ENCODE measurements around the gene CISTR. TPM values are rescaled to one million over a fixed set of nuclear protein-coding genes. Genes with fewer than 3 reads are reported as not detected.

CISTR gene
- total and polyA plus RNA-seq, 2 donors (not counting 3 experiments of a cell fraction or from before 2014, with no cell fraction given): not detected

DNA sequence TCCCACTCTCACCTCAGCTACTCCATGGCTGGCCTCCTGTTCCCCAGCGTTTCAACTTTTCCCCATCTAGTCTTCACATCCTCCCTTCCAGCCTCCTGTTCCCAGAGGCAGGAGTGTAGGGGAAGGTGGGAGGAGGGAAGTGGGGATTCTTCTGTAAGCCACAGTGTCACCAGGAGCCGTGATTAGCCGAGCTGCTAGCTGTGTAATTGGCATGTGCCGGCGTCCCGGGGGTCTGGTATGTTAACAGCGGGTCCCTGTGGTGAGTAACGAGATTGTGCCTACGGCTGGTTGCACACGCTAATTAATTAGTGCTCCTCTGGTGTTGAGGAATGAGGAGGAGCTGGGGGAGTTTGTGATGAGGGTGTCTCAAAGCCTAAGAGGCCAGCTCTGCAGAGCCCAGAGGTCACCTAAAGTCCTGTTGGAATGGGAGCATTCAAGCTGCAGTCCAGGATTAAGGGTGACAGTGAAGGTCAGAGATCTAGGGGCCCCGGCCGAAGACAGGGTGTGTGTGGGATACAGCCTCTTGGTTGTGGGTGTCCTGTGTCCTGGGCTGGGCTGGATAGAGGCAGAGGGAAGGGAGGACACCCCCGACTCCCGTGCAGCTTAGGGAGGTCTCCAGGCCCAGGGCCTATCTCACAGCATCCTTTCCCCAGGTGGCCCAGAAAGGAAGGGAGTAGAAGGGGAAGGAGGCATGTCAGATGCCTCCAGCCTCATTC, 14.5 kb downstream of the CISTR start:
- Histone ChIP-seq H3K9ac (replicated peaks; ENCODE audit: extremely low read depth, insufficient read depth, low read length) (no peak overlapping the region), H3K9me3 (replicated peaks; ENCODE audit: control insufficient read depth, insufficient read depth, low read length) (no peaks in the 10 kb centered on the region), H2AFZ (ENCODE audit: low read depth, low read length) (no peak overlapping the region), H3K4me2 (ENCODE audit: insufficient read depth, low read length) (no peak overlapping the region), H3K27me3 (ENCODE audit: control insufficient read depth in 2 of 2, insufficient read depth in 2 of 2, low read length in 2 of 2) (peaks cover 59 to 63% of the 10 kb centered on the region in 2 experiments), H3K4me3 (replicated peaks in 1 of 3; ENCODE audit: insufficient read depth in 1 of 3, low read depth in 1 of 3, low read length in 3 of 3) (no peak overlapping the region), H3K27ac (ENCODE audit: insufficient read depth, low read depth, low read length) (no peak overlapping the region), H4K20me1 (replicated peaks; ENCODE audit: control insufficient read depth, extremely low read depth, insufficient read depth, low read length) (no peaks in the 10 kb centered on the region), H3K4me1 (ENCODE audit: control insufficient read depth, extremely low read depth, insufficient read depth, low read length) (no peaks in the 10 kb centered on the region), H3K9me1 (replicated peaks; ENCODE audit: control insufficient read depth, extremely low read depth, insufficient read depth, low read length) (no peaks in the 10 kb centered on the region), H3K79me2 (ENCODE audit: control insufficient read depth, insufficient read depth, low read length) (no peaks in the 10 kb centered on the region), H3K36me3 (ENCODE audit: control insufficient read depth in 2 of 2, extremely low read depth in 1 of 2, insufficient read depth in 2 of 2, low read length in 2 of 2) (no peaks in the 10 kb centered on the region)
- TF ChIP-seq POLR2AphosphoS5 (IDR thresholded peaks at IDR 0.05; ENCODE audit: insufficient read depth, low read depth, low read length) (no peak), POLR2A (IDR thresholded peaks at IDR 0.05; ENCODE audit: low read depth, low read length) (no peak), JUN (IDR thresholded peaks at IDR 0.05; ENCODE audit: borderline replicate concordance, insufficient read depth, insufficient read length, low read depth) (no peak)
- TF ChIP-seq, protein P1, sequence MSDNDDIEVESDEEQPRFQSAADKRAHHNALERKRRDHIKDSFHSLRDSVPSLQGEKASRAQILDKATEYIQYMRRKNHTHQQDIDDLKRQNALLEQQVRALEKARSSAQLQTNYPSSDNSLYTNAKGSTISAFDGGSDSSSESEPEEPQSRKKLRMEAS (IDR thresholded peaks at IDR 0.05; ENCODE audit: insufficient read depth, insufficient read length): no peak
- dilution Hi-C loops (cut with MboI; ENCODE audit: extremely low pct_ligation_motif_present, low sequenced_read_pairs): no loop called here
- FAIRE-seq: no peak
- BruUV-seq (replicated peaks): no TSS peak
- intact Hi-C loops (cut with micrococcal nuclease): no loop called here
- DNase-seq (ENCODE audit: low read depth, low spot score): no peak
- POLR2A ChIA-PET: no interaction called here
- CTCF ChIA-PET: interaction anchor here (1.4 to 9.5 kb wide), 2 partner anchors 8 to 44 kb away, joined by 4 to 127 read pairs; no protein-coding TSS in a partner anchor

DNA sequence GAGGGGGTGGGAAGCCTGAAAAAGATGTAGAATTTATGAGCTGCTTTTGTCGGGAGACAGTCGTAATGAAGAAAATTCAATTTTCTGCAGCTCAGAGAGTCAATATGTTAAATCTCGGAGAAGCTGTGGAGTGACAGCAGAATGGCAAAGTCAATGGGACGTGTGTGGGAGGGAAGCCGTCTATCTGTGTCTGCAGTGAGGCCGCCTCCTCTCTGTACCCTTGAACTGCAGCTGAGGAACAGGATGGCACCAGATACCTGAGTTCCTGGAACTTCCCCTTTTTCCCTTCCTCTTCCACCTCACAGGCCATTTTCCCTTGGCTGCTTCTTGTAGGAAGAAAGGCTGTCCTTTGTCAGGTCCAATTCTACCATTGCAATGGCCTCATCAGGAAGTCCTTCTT, 15.2 kb downstream of the CISTR start:
- BruUV-seq (replicated peaks): no TSS peak
- H3K27me3 ChIP-seq (ENCODE audit: control insufficient read depth in 2 of 2, insufficient read depth in 2 of 2, low read length in 2 of 2): peaks cover 59 to 61% of the 10 kb centered on the region in 2 experiments
- no peaks in the 10 kb centered on the region for H3K36me3 ChIP-seq (ENCODE audit: control insufficient read depth in 2 of 2, extremely low read depth in 1 of 2, insufficient read depth in 2 of 2, low read length in 2 of 2)
- H3K9ac ChIP-seq (replicated peaks; ENCODE audit: extremely low read depth, insufficient read depth, low read length): no peak overlapping the region
- TF ChIP-seq, protein P2, sequence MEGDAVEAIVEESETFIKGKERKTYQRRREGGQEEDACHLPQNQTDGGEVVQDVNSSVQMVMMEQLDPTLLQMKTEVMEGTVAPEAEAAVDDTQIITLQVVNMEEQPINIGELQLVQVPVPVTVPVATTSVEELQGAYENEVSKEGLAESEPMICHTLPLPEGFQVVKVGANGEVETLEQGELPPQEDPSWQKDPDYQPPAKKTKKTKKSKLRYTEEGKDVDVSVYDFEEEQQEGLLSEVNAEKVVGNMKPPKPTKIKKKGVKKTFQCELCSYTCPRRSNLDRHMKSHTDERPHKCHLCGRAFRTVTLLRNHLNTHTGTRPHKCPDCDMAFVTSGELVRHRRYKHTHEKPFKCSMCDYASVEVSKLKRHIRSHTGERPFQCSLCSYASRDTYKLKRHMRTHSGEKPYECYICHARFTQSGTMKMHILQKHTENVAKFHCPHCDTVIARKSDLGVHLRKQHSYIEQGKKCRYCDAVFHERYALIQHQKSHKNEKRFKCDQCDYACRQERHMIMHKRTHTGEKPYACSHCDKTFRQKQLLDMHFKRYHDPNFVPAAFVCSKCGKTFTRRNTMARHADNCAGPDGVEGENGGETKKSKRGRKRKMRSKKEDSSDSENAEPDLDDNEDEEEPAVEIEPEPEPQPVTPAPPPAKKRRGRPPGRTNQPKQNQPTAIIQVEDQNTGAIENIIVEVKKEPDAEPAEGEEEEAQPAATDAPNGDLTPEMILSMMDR (IDR thresholded peaks at IDR 0.05; ENCODE audit: extremely low read depth in 1 of 2, insufficient read depth in 1 of 2, low read depth in 1 of 2, low read length in 2 of 2): no peak
- no peak for TF ChIP-seq POLR2A (IDR thresholded peaks at IDR 0.05; ENCODE audit: low read depth, low read length)
- no peak overlapping the region for H3K4me2 ChIP-seq (ENCODE audit: insufficient read depth, low read length)
- H3K27ac ChIP-seq (ENCODE audit: insufficient read depth, low read depth, low read length): no peak overlapping the region
- ChIA-PET POLR2A (no interaction called here), CTCF (interaction anchor here (1.4 to 9.5 kb wide), 3 partner anchors 8 to 44 kb away, joined by 4 to 127 read pairs (median 4); no protein-coding TSS in a partner anchor)
- intact Hi-C loops (cut with micrococcal nuclease) (no loop called here), dilution Hi-C loops (cut with MboI; ENCODE audit: extremely low pct_ligation_motif_present, low sequenced_read_pairs) (no loop called here)
- DNase-seq (ENCODE audit: low read depth, low spot score): no peak
- H3K79me2 ChIP-seq (ENCODE audit: control insufficient read depth, insufficient read depth, low read length): no peaks in the 10 kb centered on the region
- no peaks in the 10 kb centered on the region for H3K9me1 ChIP-seq (replicated peaks; ENCODE audit: control insufficient read depth, extremely low read depth, insufficient read depth, low read length)
- no peaks in the 10 kb centered on the region for H3K9me3 ChIP-seq (replicated peaks; ENCODE audit: control insufficient read depth, insufficient read depth, low read length)
- FAIRE-seq: no peak
- H2AFZ ChIP-seq (ENCODE audit: low read depth, low read length): no peak overlapping the region
- no peaks in the 10 kb centered on the region for H3K4me1 ChIP-seq (ENCODE audit: control insufficient read depth, extremely low read depth, insufficient read depth, low read length)
- no peak overlapping the region for H3K4me3 ChIP-seq (replicated peaks in 1 of 3; ENCODE audit: insufficient read depth in 1 of 3, low read depth in 1 of 3, low read length in 3 of 3)
- no peaks in the 10 kb centered on the region for H4K20me1 ChIP-seq (replicated peaks; ENCODE audit: control insufficient read depth, extremely low read depth, insufficient read depth, low read length)

Measured in endothelial cell of umbilical vein (primary cell).